ENCODE results near the gene SOX6.

DNA sequence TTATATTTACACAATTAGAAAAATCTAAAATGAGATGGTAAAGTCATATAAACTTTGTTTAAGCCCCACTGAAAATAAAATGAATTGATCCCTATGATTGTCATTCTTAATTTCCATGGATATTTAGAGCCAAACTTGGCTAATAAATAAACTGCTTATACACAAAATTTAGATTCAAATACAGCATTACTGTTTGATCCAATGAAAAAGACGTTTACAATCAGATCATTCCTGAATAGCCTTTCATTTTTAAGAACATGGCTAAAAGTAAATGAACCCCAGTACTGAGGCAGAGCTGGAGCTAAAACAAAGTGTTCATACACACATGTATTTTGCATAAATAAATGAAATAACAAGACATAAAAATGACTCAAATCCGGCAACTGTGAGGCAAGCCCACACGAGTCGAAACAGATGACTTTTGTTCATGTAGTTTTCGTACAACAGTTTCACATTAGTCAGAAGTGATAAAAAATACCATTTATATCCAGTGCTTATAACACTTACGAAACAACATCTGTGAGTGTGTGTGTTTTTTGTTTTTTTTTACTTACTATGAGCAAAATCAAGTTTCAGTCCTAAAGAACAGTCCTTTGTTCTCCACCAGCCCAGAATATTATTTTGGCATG, 386.5 kb downstream of the SOX6 start:
- TF ChIP-seq, protein P1, sequence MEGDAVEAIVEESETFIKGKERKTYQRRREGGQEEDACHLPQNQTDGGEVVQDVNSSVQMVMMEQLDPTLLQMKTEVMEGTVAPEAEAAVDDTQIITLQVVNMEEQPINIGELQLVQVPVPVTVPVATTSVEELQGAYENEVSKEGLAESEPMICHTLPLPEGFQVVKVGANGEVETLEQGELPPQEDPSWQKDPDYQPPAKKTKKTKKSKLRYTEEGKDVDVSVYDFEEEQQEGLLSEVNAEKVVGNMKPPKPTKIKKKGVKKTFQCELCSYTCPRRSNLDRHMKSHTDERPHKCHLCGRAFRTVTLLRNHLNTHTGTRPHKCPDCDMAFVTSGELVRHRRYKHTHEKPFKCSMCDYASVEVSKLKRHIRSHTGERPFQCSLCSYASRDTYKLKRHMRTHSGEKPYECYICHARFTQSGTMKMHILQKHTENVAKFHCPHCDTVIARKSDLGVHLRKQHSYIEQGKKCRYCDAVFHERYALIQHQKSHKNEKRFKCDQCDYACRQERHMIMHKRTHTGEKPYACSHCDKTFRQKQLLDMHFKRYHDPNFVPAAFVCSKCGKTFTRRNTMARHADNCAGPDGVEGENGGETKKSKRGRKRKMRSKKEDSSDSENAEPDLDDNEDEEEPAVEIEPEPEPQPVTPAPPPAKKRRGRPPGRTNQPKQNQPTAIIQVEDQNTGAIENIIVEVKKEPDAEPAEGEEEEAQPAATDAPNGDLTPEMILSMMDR (IDR thresholded peaks at IDR 0.05): no peak
- no peak for TF ChIP-seq POLR2A (IDR thresholded peaks at IDR 0.05)

All from uterus (tissue), 2 donors.